Measurements from ENCODE around the gene ITGAD.

ITGAD gene

GRCh38 chr16:31460582-31461002, 67.5 kb downstream of the ITGAD start:
- DNase-seq, result peak in 1 of 5 experiments; percentile 74

GRCh38 chr16:31461201-31461920, 68.2 kb downstream of the ITGAD start:
- DNase-seq, result no peak

GRCh38 chr16:31461921-31462804, 69.0 kb downstream of the ITGAD start:
- no peak for DNase-seq

GRCh38 chr16:31464348-31464769, 71.2 kb downstream of the ITGAD start:
- DNase-seq, result no peak

- DNase-seq, result no peak
Observed at GRCh38 chr16:31464781-31465260, 71.7 kb downstream of the ITGAD start.

- no peak for DNase-seq
Observed at GRCh38 chr16:31465788-31466370, 72.7 kb downstream of the ITGAD start.

GRCh38 chr16:31466381-31466841, 73.3 kb downstream of the ITGAD start:
- DNase-seq, result no peak

- DNase-seq, result no peak
Observed at GRCh38 chr16:31467151-31467773, 74.1 kb downstream of the ITGAD start.

- DNase-seq, result no peak
Observed at GRCh38 chr16:31467858-31468257, 74.7 kb downstream of the ITGAD start.

GRCh38 chr16:31470615-31471014, 77.5 kb downstream of the ITGAD start:
- DNase-seq, result no peak

- DNase-seq, result no peak
Observed at GRCh38 chr16:31471241-31471874, 78.2 kb downstream of the ITGAD start.

GRCh38 chr16:31471875-31472708, 79.0 kb downstream of the ITGAD start, which contains the start of gene TGFB1I1:
TSS of gene TGFB1I1 (plus strand) at chr16:31472152. CDS start at chr16:31472189, 37 bp downstream.
- no peak for DNase-seq

- DNase-seq, result peak in 2 of 5 experiments; percentile 18 to 54
Observed at GRCh38 chr16:31472709-31473203, 79.6 kb downstream of the ITGAD start.

- no peak for DNase-seq
Observed at GRCh38 chr16:31473264-31473984, 80.3 kb downstream of the ITGAD start.

GRCh38 chr16:31474173-31474714, 81.1 kb downstream of the ITGAD start:
- no peak for DNase-seq

GRCh38 chr16:31474773-31475738, 81.9 kb downstream of the ITGAD start:
- no peak for DNase-seq

GRCh38 chr16:31475946-31476302, 82.8 kb downstream of the ITGAD start:
- peak in 1 of 5 experiments; percentile 35 for DNase-seq

Measured in T-helper 2 cell (primary cell).